HEK293 (cell line): Measurements from ENCODE around the gene GPR180.

Source experiments
- CTCF ChIA-PET: fragments of 350-600 bp; formaldehyde crosslinking; extraction: SDS; loops from one replicate; lab custom pipeline; 2021; ENCODE audit warnings: antibody characterized with exemption; lab: Yijun Ruan, JAX
- POLR2A ChIA-PET: fragments of 300-600 bp; formaldehyde crosslinking; extraction: SDS; loops from one replicate; lab custom pipeline; 2020; ENCODE audit warnings: antibody characterized with exemption, inconsistent platforms; lab: Yijun Ruan, JAX
- H3K27ac ChIP-seq: fragments of 200-500 bp; sonication (Bioruptor generic); 2 replicates; pipeline ENCODE4 v1.5.1; 2014; ENCODE audit warnings: low read depth, low read length, control low read depth, inconsistent platforms; ENCODE audit errors: extremely low read depth
- H3K36me3 ChIP-seq, 2 experiments: fragments of 200-500 bp in 1 of 2; sonication (Bioruptor generic) in 1 of 2; 1 replicate in 1 of 2; 2 replicates in 1 of 2; pipeline ENCODE4 v1.5.1; 2014 to 2017; ENCODE audit warnings: inconsistent platforms in 2 of 2, low read length in 2 of 2; ENCODE audit not compliant: control insufficient read depth in 2 of 2, insufficient read depth in 1 of 2
- H3K4me1 ChIP-seq: fragments of 200-500 bp; sonication (Bioruptor generic); 2 replicates; pipeline ENCODE4 v1.5.1; 2014; ENCODE audit warnings: mild to moderate bottlenecking, low read length, inconsistent platforms; ENCODE audit not compliant: control insufficient read depth, insufficient read depth
- H3K4me3 ChIP-seq: 2 replicates; pipeline ENCODE4 v1.5.1; 2011; ENCODE audit warnings: low read depth, mild to moderate bottlenecking, control low read depth, low read length, moderate library complexity
- H3K9me3 ChIP-seq: fragments of 200-500 bp; sonication (Bioruptor generic); 2 replicates; pipeline ENCODE4 v1.5.1; 2014; ENCODE audit warnings: low read depth, low read length, inconsistent platforms; ENCODE audit not compliant: control insufficient read depth, insufficient read depth
- GLI2 ChIP-seq: fragments of 450-650 bp; formaldehyde crosslinking; IDR thresholded peaks from 2 replicates; pipeline ENCODE4; 2017; ENCODE audit warnings: missing biosample characterization, missing genetic modification characterization, low read depth, borderline replicate concordance
- HOXA7 ChIP-seq: sonication (generic); formaldehyde crosslinking; IDR thresholded peaks from 2 replicates; pipeline ENCODE4 v1.8.1; 2022; ENCODE audit warnings: missing genetic modification reagents, borderline replicate concordance
- OSR2 ChIP-seq: fragments of 450-650 bp; formaldehyde crosslinking; IDR thresholded peaks from 2 replicates; pipeline ENCODE4 v1.5.1; 2016; ENCODE audit warnings: missing biosample characterization, missing genetic modification characterization
- PRDM1 ChIP-seq: fragments of 450-650 bp; formaldehyde crosslinking; IDR thresholded peaks from 2 replicates; pipeline ENCODE4; 2016; ENCODE audit warnings: missing biosample characterization, missing genetic modification characterization
- SCRT2 ChIP-seq: fragments of 450-650 bp; formaldehyde crosslinking; IDR thresholded peaks from 2 replicates; pipeline ENCODE4 v1.5.1; 2016; ENCODE audit warnings: missing biosample characterization, missing genetic modification characterization
- ZBTB11 ChIP-seq: fragments of 450-650 bp; formaldehyde crosslinking; conservative IDR thresholded peaks from 2 replicates; pipeline ENCODE4 v1.5.1; 2016; ENCODE audit warnings: low read depth, missing biosample characterization, missing genetic modification characterization
- ZNF223 ChIP-seq: fragments of 450-650 bp; formaldehyde crosslinking; IDR thresholded peaks from 2 replicates; pipeline ENCODE4 v1.5.1; 2016; ENCODE audit warnings: missing biosample characterization, missing genetic modification characterization
- ZNF24 ChIP-seq: fragments of 450-650 bp; formaldehyde crosslinking; IDR thresholded peaks from 2 replicates; pipeline ENCODE4 v1.5.1; 2016; ENCODE audit warnings: missing biosample characterization, missing genetic modification characterization
- ZNF292 ChIP-seq: fragments of 450-650 bp; formaldehyde crosslinking; IDR thresholded peaks from 2 replicates; pipeline ENCODE4 v1.5.1; 2016; ENCODE audit warnings: low read depth, missing biosample characterization, missing genetic modification characterization, borderline replicate concordance
- ZNF311 ChIP-seq: fragments of 450-650 bp; formaldehyde crosslinking; IDR thresholded peaks from 2 replicates; pipeline ENCODE4 v1.5.1; 2017; ENCODE audit warnings: missing biosample characterization, missing genetic modification characterization, borderline replicate concordance
- ZNF433 ChIP-seq: fragments of 450-650 bp; formaldehyde crosslinking; IDR thresholded peaks from 2 replicates; pipeline ENCODE4 v1.5.1; 2016; ENCODE audit warnings: missing biosample characterization, missing genetic modification characterization, low read depth
- ZNF549 ChIP-seq: fragments of 450-650 bp; IDR thresholded peaks from 2 replicates; pipeline ENCODE4 v1.5.1; 2018; ENCODE audit warnings: missing biosample characterization, missing genetic modification characterization, mild to moderate bottlenecking, inconsistent platforms, moderate library complexity
- ZNF585B ChIP-seq: fragments of 450-650 bp; formaldehyde crosslinking; IDR thresholded peaks from 2 replicates; pipeline ENCODE4 v1.5.1; 2016; ENCODE audit warnings: missing biosample characterization, missing genetic modification characterization
- ZNF610 ChIP-seq: fragments of 450-650 bp; formaldehyde crosslinking; IDR thresholded peaks from 2 replicates; pipeline ENCODE4 v1.5.1; 2016; ENCODE audit warnings: missing biosample characterization, missing genetic modification characterization, borderline replicate concordance
- ZNF654 ChIP-seq: fragments of 450-650 bp; formaldehyde crosslinking; IDR thresholded peaks from 2 replicates; pipeline ENCODE4 v1.5.1; 2016; ENCODE audit warnings: low read depth, missing biosample characterization, missing genetic modification characterization
- ZNF707 ChIP-seq: fragments of 450-650 bp; formaldehyde crosslinking; IDR thresholded peaks from 2 replicates; pipeline ENCODE4 v1.5.1; 2016; ENCODE audit warnings: missing biosample characterization, missing genetic modification characterization
- ZNF76 ChIP-seq: fragments of 450-650 bp; formaldehyde crosslinking; IDR thresholded peaks from 2 replicates; pipeline ENCODE4; 2016; ENCODE audit warnings: low read depth, missing biosample characterization, missing genetic modification characterization, borderline replicate concordance
- ZNF791 ChIP-seq: fragments of 450-650 bp; formaldehyde crosslinking; IDR thresholded peaks from 2 replicates; pipeline ENCODE4 v1.5.1; 2016; ENCODE audit warnings: missing biosample characterization, missing genetic modification characterization
- ZNF837 ChIP-seq: fragments of 450-650 bp; formaldehyde crosslinking; IDR thresholded peaks from 2 replicates; pipeline ENCODE4 v1.5.1; 2016; ENCODE audit warnings: missing biosample characterization, missing genetic modification characterization
- ZSCAN16 ChIP-seq: fragments of 450-650 bp; formaldehyde crosslinking; IDR thresholded peaks from 2 replicates; pipeline ENCODE4 v1.5.1; 2016; ENCODE audit warnings: missing biosample characterization, missing genetic modification characterization
- ZSCAN5A ChIP-seq: fragments of 450-650 bp; formaldehyde crosslinking; IDR thresholded peaks from 2 replicates; pipeline ENCODE4 v1.5.1; 2016; ENCODE audit warnings: missing biosample characterization, missing genetic modification characterization

Gene GPR180

GRCh38 chr13:94667190-94667589, 65.5 kb downstream of the GPR180 start:
- Histone ChIP-seq H3K36me3 (no peaks in the 10 kb centered on the region), H3K4me3 (no peak overlapping the region), H3K4me1 (no peaks in the 10 kb centered on the region), H3K27ac (no peak overlapping the region), H3K9me3 (no peaks in the 10 kb centered on the region)
- POLR2A ChIA-PET: no interaction called here
- TF ChIP-seq ZNF791 (tag by site-specific recombination) (no peak), GLI2 (no peak), HOXA7 (CRISPR knock-in tag) (no peak), ZNF24 (tag by site-specific recombination) (no peak), ZSCAN16 (tag by site-specific recombination) (no peak)
- CTCF ChIA-PET: no interaction called here

- H3K9me3 ChIP-seq: no peaks in the 10 kb centered on the region
- H3K27ac ChIP-seq: no peak overlapping the region
- no peaks in the 10 kb centered on the region for H3K4me1 ChIP-seq
- CTCF ChIA-PET: interaction anchor here (0.7 to 2.1 kb wide), 4 partner anchors 12 to 1161 kb away, joined by 3 to 12 read pairs (median 4); no protein-coding TSS in a partner anchor
- no peaks in the 10 kb centered on the region for H3K36me3 ChIP-seq
- H3K4me3 ChIP-seq: no peak overlapping the region
- POLR2A ChIA-PET: no interaction called here
- TF ChIP-seq ZNF585B (tag by site-specific recombination) (no peak), ZNF292 (no peak)
Observed at GRCh38 chr13:94672400-94672799, 70.7 kb downstream of the GPR180 start.

- Histone ChIP-seq H3K36me3 (no peaks in the 10 kb centered on the region), H3K4me3 (no peak overlapping the region), H3K27ac (no peak overlapping the region), H3K9me3 (no peaks in the 10 kb centered on the region), H3K4me1 (no peaks in the 10 kb centered on the region)
- POLR2A ChIA-PET: no interaction called here
- TF ChIP-seq ZNF311 (tag by site-specific recombination): no peak
- CTCF ChIA-PET: interaction anchor here (0.6 to 3.8 kb wide), 9 partner anchors 10 to 1789 kb away, joined by 3 to 32 read pairs (median 3); no protein-coding TSS in a partner anchor
Observed at GRCh38 chr13:94673851-94674250, 72.2 kb downstream of the GPR180 start.

GRCh38 chr13:94674609-94675348, 73.1 kb downstream of the GPR180 start:
- Histone ChIP-seq H3K4me3 (no peak overlapping the region), H3K4me1 (no peaks in the 10 kb centered on the region), H3K9me3 (no peaks in the 10 kb centered on the region), H3K36me3 (no peaks in the 10 kb centered on the region), H3K27ac (no peak overlapping the region)
- ChIA-PET CTCF (interaction anchor here (0.6 to 3.8 kb wide), 21 partner anchors 10 to 861 kb away, joined by 3 to 32 read pairs (median 3); no protein-coding TSS in a partner anchor), POLR2A (no interaction called here)
- no peak for TF ChIP-seq ZNF549
- TF ChIP-seq PRDM1 (tag by site-specific recombination): peak; percentile 30; the same call in 1 of the 2 replicates
- TF ChIP-seq ZNF76 (tag by site-specific recombination): no peak
- no peak for TF ChIP-seq ZNF837 (tag by site-specific recombination)
- TF ChIP-seq OSR2: peak; percentile 48
- peak; percentile 62 for TF ChIP-seq ZNF654 (tag by site-specific recombination)
- TF ChIP-seq ZNF433 (tag by site-specific recombination): no peak

- CTCF ChIA-PET: interaction anchor here (0.6 kb wide), 1 partner anchor 578 kb away, joined by 4 read pairs; no protein-coding TSS in a partner anchor
- H3K9me3 ChIP-seq: no peaks in the 10 kb centered on the region
- POLR2A ChIA-PET: no interaction called here
- no peak overlapping the region for H3K27ac ChIP-seq
- H3K4me3 ChIP-seq: no peak overlapping the region
- no peaks in the 10 kb centered on the region for H3K36me3 ChIP-seq
- no peaks in the 10 kb centered on the region for H3K4me1 ChIP-seq
- TF ChIP-seq ZBTB11 (no peak), ZNF707 (tag by site-specific recombination) (no peak), ZSCAN5A (no peak), ZNF610 (no peak), ZNF223 (tag by site-specific recombination) (no peak), SCRT2 (no peak)
Observed at GRCh38 chr13:94677799-94678198, 76.1 kb downstream of the GPR180 start.
